Activated CD4-positive, alpha-beta memory T cell treated with anti-CD3 and anti-CD28 coated beads, Interleukin-2, amount 10 ng/mL, durations not matched to agents 7 days and 5 days (primary cell): ENCODE data around the gene C1orf115. TPM values are rescaled to one million over a fixed set of nuclear protein-coding genes. Genes with fewer than 3 reads are reported as not detected.
"Not testable (repeated sequence)": the region's sequence is repeated elsewhere in the genome, so short reads cannot be mapped to it uniquely, and the experiment has no call there.

Source experiments
- CTCF ChIA-PET: fragments of 350-600 bp; sonication (Branson Sonifier 250); formaldehyde crosslinking; loops from one replicate; lab custom pipeline; 2021; ENCODE audit warnings: antibody characterized with exemption, inconsistent platforms; lab: Charles Lee
- POLR2A ChIA-PET: fragments of 350-600 bp; sonication (Branson Sonifier 250); formaldehyde crosslinking; loops from one replicate; lab custom pipeline; 2021; ENCODE audit warnings: antibody characterized with exemption; lab: Charles Lee
- DNase-seq: peaks from one replicate; pipeline ENCODE4 v3.0.0-alpha.2; 2020
- H3K27ac Mint-ChIP-seq: one replicate; pipeline ENCODE4 v1.8.0; 2021; ENCODE audit warnings: mild to moderate bottlenecking, mixed read lengths
- H3K27me3 Mint-ChIP-seq: one replicate; pipeline ENCODE4 v1.8.0; 2021; ENCODE audit warnings: mixed read lengths
- H3K36me3 Mint-ChIP-seq: one replicate; pipeline ENCODE4 v1.8.0; 2021; ENCODE audit warnings: low read depth, mixed read lengths
- H3K4me1 Mint-ChIP-seq: one replicate; pipeline ENCODE4 v1.8.0; 2021; ENCODE audit warnings: mixed read lengths
- H3K4me3 Mint-ChIP-seq: one replicate; pipeline ENCODE4 v1.8.0; 2021; ENCODE audit warnings: mild to moderate bottlenecking, mixed read lengths
- H3K9me3 Mint-ChIP-seq: one replicate; pipeline ENCODE4 v1.8.0; 2021; ENCODE audit warnings: mixed read lengths
- total RNA-seq, 2 experiments: library from RNA; stranded (reverse); gene quantifications; one replicate each; pipeline ENCODE4 v1.2.3, GENCODE V29; 2021

C1orf115 gene
- total RNA-seq, 2 experiments from 2014 or later, result 1.2 to 1.5 TPM

GRCh38 chr1:220711056-220711809, 21.1 kb downstream of the C1orf115 start:
- Mint-ChIP-seq H3K27ac (no peak overlapping the region), H3K27me3 (peaks cover 1% of the 10 kb centered on the region), H3K9me3 (no peaks in the 10 kb centered on the region), H3K4me1 (peaks cover 5% of the 10 kb centered on the region), H3K36me3 (no peaks in the 10 kb centered on the region), H3K4me3 (no peak overlapping the region)
- CTCF ChIA-PET, result no interaction called here
- POLR2A ChIA-PET, result no interaction called here
- no peak for DNase-seq

GRCh38 chr1:220715986-220716385, 25.8 kb downstream of the C1orf115 start:
- H3K4me1 Mint-ChIP-seq, H3K36me3 Mint-ChIP-seq, H3K9me3 Mint-ChIP-seq, CTCF ChIA-PET, POLR2A ChIA-PET, H3K27ac Mint-ChIP-seq, DNase-seq, H3K4me3 Mint-ChIP-seq, H3K27me3 Mint-ChIP-seq: not testable (repeated sequence)

- Mint-ChIP-seq H3K27ac (no peak overlapping the region), H3K4me1 (no peaks in the 10 kb centered on the region), H3K36me3 (no peaks in the 10 kb centered on the region), H3K4me3 (no peak overlapping the region), H3K27me3 (peaks cover 11% of the 10 kb centered on the region), H3K9me3 (no peaks in the 10 kb centered on the region)
- ChIA-PET POLR2A (no interaction called here), CTCF (interaction anchor here (2.0 kb wide), 1 partner anchor 15 kb away, joined by 7 read pairs; no protein-coding TSS in a partner anchor)
- DNase-seq, result no peak
These were observed 27.9 kb downstream of the C1orf115 start for GRCh38 chr1:220717800-220718640.

GRCh38 chr1:220721266-220721665, 31.1 kb downstream of the C1orf115 start:
- DNase-seq, H3K36me3 Mint-ChIP-seq, POLR2A ChIA-PET, H3K4me1 Mint-ChIP-seq, H3K4me3 Mint-ChIP-seq, H3K27ac Mint-ChIP-seq, H3K9me3 Mint-ChIP-seq: not testable (repeated sequence)
- CTCF ChIA-PET, result interaction anchor here (1.1 to 1.3 kb wide), 2 partner anchors 12 to 40 kb away, joined by 3 to 4 read pairs; no protein-coding TSS in a partner anchor
- peaks cover 15% of the 10 kb centered on the region for H3K27me3 Mint-ChIP-seq

GRCh38 chr1:220726634-220727033, 36.5 kb downstream of the C1orf115 start:
- DNase-seq, result no peak
- ChIA-PET POLR2A (no interaction called here), CTCF (no interaction called here)
- Mint-ChIP-seq H3K27me3 (peaks cover 7% of the 10 kb centered on the region), H3K4me1 (no peaks in the 10 kb centered on the region), H3K27ac (no peak overlapping the region), H3K36me3 (no peaks in the 10 kb centered on the region), H3K4me3 (no peak overlapping the region), H3K9me3 (no peaks in the 10 kb centered on the region)

GRCh38 chr1:220727519-220727918, 37.4 kb downstream of the C1orf115 start:
- ChIA-PET POLR2A (no interaction called here), CTCF (no interaction called here)
- H3K4me1 Mint-ChIP-seq, result peaks cover 9% of the 10 kb centered on the region
- no peaks in the 10 kb centered on the region for H3K9me3 Mint-ChIP-seq
- no peak for DNase-seq
- H3K27me3 Mint-ChIP-seq, result peaks cover 7% of the 10 kb centered on the region
- H3K36me3 Mint-ChIP-seq, result no peaks in the 10 kb centered on the region
- no peak overlapping the region for H3K4me3 Mint-ChIP-seq
- no peak overlapping the region for H3K27ac Mint-ChIP-seq

GRCh38 chr1:220730486-220730885, 40.3 kb downstream of the C1orf115 start:
- Mint-ChIP-seq H3K9me3 (no peaks in the 10 kb centered on the region), H3K27me3 (peaks cover 7% of the 10 kb centered on the region), H3K36me3 (no peaks in the 10 kb centered on the region), H3K4me3 (no peak overlapping the region), H3K4me1 (peaks cover 20% of the 10 kb centered on the region), H3K27ac (no peak overlapping the region)
- CTCF ChIA-PET, result interaction anchor here (0.9 kb wide), 1 partner anchor 17 kb away, joined by 3 read pairs; no protein-coding TSS in a partner anchor
- no peak for DNase-seq
- POLR2A ChIA-PET, result no interaction called here

- Mint-ChIP-seq H3K27me3 (peaks cover 3% of the 10 kb centered on the region), H3K4me3 (no peak overlapping the region), H3K36me3 (no peaks in the 10 kb centered on the region), H3K9me3 (no peaks in the 10 kb centered on the region), H3K27ac (peak overlapping the region; percentile 6), H3K4me1 (peaks cover 20% of the 10 kb centered on the region)
- no peak for DNase-seq
- POLR2A ChIA-PET, result no interaction called here
- CTCF ChIA-PET, result no interaction called here
These were observed 42.0 kb downstream of the C1orf115 start for GRCh38 chr1:220732137-220732536.

- H3K27ac Mint-ChIP-seq, result no peak overlapping the region
- H3K36me3 Mint-ChIP-seq, result no peaks in the 10 kb centered on the region
- peaks cover 6% of the 10 kb centered on the region for H3K27me3 Mint-ChIP-seq
- POLR2A ChIA-PET, result interaction anchor here (0.6 to 1.3 kb wide), 2 partner anchors 51 to 53 kb away, joined by 3 read pairs; no protein-coding TSS in a partner anchor
- no peaks in the 10 kb centered on the region for H3K9me3 Mint-ChIP-seq
- H3K4me3 Mint-ChIP-seq, result no peak overlapping the region
- DNase-seq, result no peak
- CTCF ChIA-PET, result interaction anchor here (0.5 to 3.8 kb wide), 28 partner anchors 9 to 762 kb away, joined by 3 to 43 read pairs (median 6); partner anchors contain the start of genes C1orf115 and MTARC2
- peaks cover 20% of the 10 kb centered on the region for H3K4me1 Mint-ChIP-seq
These were observed 42.5 kb downstream of the C1orf115 start for GRCh38 chr1:220732621-220733020.

- peaks cover 6% of the 10 kb centered on the region for H3K27me3 Mint-ChIP-seq
- H3K4me3 Mint-ChIP-seq, result no peak overlapping the region
- no peak overlapping the region for H3K27ac Mint-ChIP-seq
- no peaks in the 10 kb centered on the region for H3K9me3 Mint-ChIP-seq
- ChIA-PET POLR2A (interaction anchor here (0.6 to 1.3 kb wide), 2 partner anchors 52 to 53 kb away, joined by 3 read pairs; no protein-coding TSS in a partner anchor), CTCF (interaction anchor here (0.5 to 3.8 kb wide), 42 partner anchors 9 to 763 kb away, joined by 3 to 43 read pairs (median 4); partner anchors contain the start of genes C1orf115, MTARC2 and RAB3GAP2)
- H3K4me1 Mint-ChIP-seq, result peaks cover 20% of the 10 kb centered on the region
- DNase-seq, result peak; percentile 82
- no peaks in the 10 kb centered on the region for H3K36me3 Mint-ChIP-seq
These were observed 43.0 kb downstream of the C1orf115 start for GRCh38 chr1:220733086-220733601.

- Mint-ChIP-seq H3K27ac (no peak overlapping the region), H3K9me3 (no peaks in the 10 kb centered on the region), H3K36me3 (no peaks in the 10 kb centered on the region), H3K4me3 (no peak overlapping the region), H3K27me3 (peaks cover 10% of the 10 kb centered on the region), H3K4me1 (peaks cover 20% of the 10 kb centered on the region)
- DNase-seq, result no peak
- ChIA-PET POLR2A (no interaction called here), CTCF (interaction anchor here (0.6 to 3.8 kb wide), 10 partner anchors 9 to 547 kb away, joined by 3 to 43 read pairs (median 16); partner anchors contain the start of genes C1orf115 and MTARC2)
These were observed 44.6 kb downstream of the C1orf115 start for GRCh38 chr1:220734571-220735326.

GRCh38 chr1:220736283-220736682, 46.1 kb downstream of the C1orf115 start:
- DNase-seq, POLR2A ChIA-PET, H3K27ac Mint-ChIP-seq, H3K4me3 Mint-ChIP-seq, H3K9me3 Mint-ChIP-seq, H3K36me3 Mint-ChIP-seq: not testable (repeated sequence)
- Mint-ChIP-seq H3K4me1 (peaks cover 20% of the 10 kb centered on the region), H3K27me3 (peaks cover 21% of the 10 kb centered on the region)
- CTCF ChIA-PET, result interaction anchor here (3.8 kb wide), 1 partner anchor 43 kb away, joined by 23 read pairs; no protein-coding TSS in a partner anchor
